HEK293T (cell line): ENCODE data around the gene SLC35G3.
"Not testable (repeated sequence)": the region's sequence is repeated elsewhere in the genome, so short reads cannot be mapped to it uniquely, and the experiment has no call there.

Experiments used
- CTCF ChIA-PET: fragments of 350-600 bp; formaldehyde crosslinking; extraction: SDS; loops from one replicate; lab custom pipeline; 2021; ENCODE audit warnings: antibody characterized with exemption, inconsistent platforms; lab: Yijun Ruan, JAX
- POLR2A ChIA-PET: fragments of 350-600 bp; formaldehyde crosslinking; extraction: SDS; loops from one replicate; lab custom pipeline; 2020; ENCODE audit warnings: antibody characterized with exemption, inconsistent platforms; lab: Yijun Ruan, JAX
- DNase-seq: peaks from one replicate; pipeline ENCODE4 v3.0.0; 2012; ENCODE audit warnings: mixed read lengths; ENCODE audit errors: extremely low spot score
- ARNT ChIP-seq: fragments of 450-650 bp; IDR thresholded peaks from 2 replicates; pipeline ENCODE4 v1.6.1; 2017; ENCODE audit warnings: mild to moderate bottlenecking
- BHLHE40 ChIP-seq: fragments of 450-650 bp; IDR thresholded peaks from 2 replicates; pipeline ENCODE4 v1.6.1; 2016; ENCODE audit warnings: mild to moderate bottlenecking, moderate library complexity, borderline replicate concordance
- CTBP1 ChIP-seq: fragments of 450-650 bp; IDR thresholded peaks from 2 replicates; pipeline ENCODE4 v1.6.1; 2016; ENCODE audit warnings: borderline replicate concordance
- ELF4 ChIP-seq: fragments of 450-650 bp; IDR thresholded peaks from 2 replicates; pipeline ENCODE4 v1.6.1; 2017; ENCODE audit warnings: antibody characterized with exemption
- FOXA1 ChIP-seq: fragments of 450-650 bp; IDR thresholded peaks from 2 replicates; pipeline ENCODE4 v1.6.1; 2016; ENCODE audit warnings: mild to moderate bottlenecking
- FOXK2 ChIP-seq: fragments of 450-650 bp; IDR thresholded peaks from 2 replicates; pipeline ENCODE4 v1.6.1; 2016; ENCODE audit warnings: mild to moderate bottlenecking
- FOXM1 ChIP-seq: fragments of 450-650 bp; IDR thresholded peaks from 2 replicates; pipeline ENCODE4 v1.6.1; 2017; ENCODE audit warnings: mild to moderate bottlenecking, borderline replicate concordance
- HDGF ChIP-seq: fragments of 450-650 bp; IDR thresholded peaks from 2 replicates; pipeline ENCODE4 v1.6.1; 2017; ENCODE audit warnings: antibody characterized with exemption, borderline replicate concordance
- L3MBTL2 ChIP-seq: fragments of 450-650 bp; conservative IDR thresholded peaks from 2 replicates; pipeline ENCODE4 v1.6.1; 2016; ENCODE audit warnings: mild to moderate bottlenecking
- LEF1 ChIP-seq: fragments of 450-650 bp; IDR thresholded peaks from 2 replicates; pipeline ENCODE4 v1.6.1; 2017; ENCODE audit warnings: mild to moderate bottlenecking, borderline replicate concordance
- NFRKB ChIP-seq: fragments of 450-650 bp; IDR thresholded peaks from 2 replicates; pipeline ENCODE4 v1.6.1; 2016; ENCODE audit warnings: mild to moderate bottlenecking, moderate library complexity
- PKNOX1 ChIP-seq: fragments of 450-650 bp; IDR thresholded peaks from 2 replicates; pipeline ENCODE4 v1.6.1; 2016
- SP1 ChIP-seq: fragments of 450-650 bp; IDR thresholded peaks from 2 replicates; pipeline ENCODE4 v1.6.1; 2017
- SUZ12 ChIP-seq: fragments of 450-650 bp; IDR thresholded peaks from 2 replicates; pipeline ENCODE4 v1.6.1; 2016; ENCODE audit warnings: mild to moderate bottlenecking
- TARDBP ChIP-seq: fragments of 450-650 bp; IDR thresholded peaks from 2 replicates; pipeline ENCODE4 v1.6.1; 2016
- ZNF384 ChIP-seq: fragments of 450-650 bp; IDR thresholded peaks from 2 replicates; pipeline ENCODE4 v1.6.1; 2016

Gene SLC35G3

GRCh38 chr17:35214631-35215273 is 20.6 kb upstream of the SLC35G3 start:
- TF ChIP-seq PKNOX1: no peak
- TF ChIP-seq ELF4: no peak
- TF ChIP-seq CTBP1: no peak
- TF ChIP-seq L3MBTL2: no peak
- TF ChIP-seq FOXK2: no peak
- no peak for TF ChIP-seq BHLHE40
- no peak for TF ChIP-seq HDGF
- no peak for TF ChIP-seq FOXA1
- TF ChIP-seq LEF1: no peak
- no peak for TF ChIP-seq NFRKB
- TF ChIP-seq TARDBP: no peak
- TF ChIP-seq ZNF384: no peak
- no peak for TF ChIP-seq SP1
- no peak for TF ChIP-seq SUZ12
- no peak for TF ChIP-seq ARNT
- TF ChIP-seq FOXM1: no peak
- ChIA-PET CTCF (no interaction called here), POLR2A (no interaction called here)
- DNase-seq: no peak

GRCh38 chr17:35214192-35214591 is 20.0 kb upstream of the SLC35G3 start:
- ChIA-PET CTCF (no interaction called here), POLR2A (no interaction called here)
- no peak for TF ChIP-seq SP1
- TF ChIP-seq TARDBP: no peak
- no peak for TF ChIP-seq ARNT
- TF ChIP-seq HDGF: no peak
- no peak for TF ChIP-seq FOXM1
- no peak for TF ChIP-seq CTBP1
- no peak for TF ChIP-seq FOXA1
- no peak for TF ChIP-seq BHLHE40
- TF ChIP-seq ZNF384: no peak
- TF ChIP-seq SUZ12: no peak
- TF ChIP-seq PKNOX1: no peak
- no peak for DNase-seq

- CTCF ChIA-PET: no interaction called here
- TF ChIP-seq FOXM1 (no peak), FOXK2 (no peak), PKNOX1 (no peak), CTBP1 (no peak), NFRKB (no peak), FOXA1 (no peak), ARNT (no peak), LEF1 (no peak), BHLHE40 (no peak), HDGF (no peak), ELF4 (no peak), SUZ12 (no peak), SP1 (no peak), TARDBP (no peak), ZNF384 (no peak), L3MBTL2 (no peak)
- POLR2A ChIA-PET: no interaction called here
- DNase-seq: no peak
These were observed 19.3 kb upstream of the SLC35G3 start for GRCh38 chr17:35213412-35213940.

- no peak for TF ChIP-seq LEF1
- TF ChIP-seq ARNT: no peak
- TF ChIP-seq TARDBP: no peak
- no peak for TF ChIP-seq SP1
- no peak for TF ChIP-seq L3MBTL2
- no peak for TF ChIP-seq NFRKB
- no peak for TF ChIP-seq ELF4
- no peak for TF ChIP-seq PKNOX1
- TF ChIP-seq BHLHE40: no peak
- TF ChIP-seq FOXM1: no peak
- no peak for TF ChIP-seq FOXA1
- no peak for TF ChIP-seq CTBP1
- TF ChIP-seq SUZ12: no peak
- no peak for TF ChIP-seq ZNF384
- no peak for TF ChIP-seq FOXK2
- DNase-seq: no peak
- CTCF ChIA-PET: interaction anchor here (0.5 kb wide), 1 partner anchor 117 kb away, joined by 3 read pairs; no protein-coding TSS in a partner anchor
- POLR2A ChIA-PET: no interaction called here
These were observed 18.5 kb upstream of the SLC35G3 start for GRCh38 chr17:35212668-35213067.

GRCh38 chr17:35210741-35211140 is 16.5 kb upstream of the SLC35G3 start:
- CTCF ChIA-PET: no interaction called here
- TF ChIP-seq SP1 (no peak), SUZ12 (no peak), BHLHE40 (no peak), FOXM1 (no peak), L3MBTL2 (no peak), NFRKB (no peak)
- no peak for DNase-seq
- POLR2A ChIA-PET: no interaction called here

- POLR2A ChIA-PET, CTCF ChIA-PET, DNase-seq: not testable (repeated sequence)
These were observed 8.4 kb upstream of the SLC35G3 start for GRCh38 chr17:35202582-35202981.

GRCh38 chr17:35195062-35195461 is 869 bp upstream of the SLC35G3 start:
- CTCF ChIA-PET, POLR2A ChIA-PET, DNase-seq: not testable (repeated sequence)
